Mucosa of stomach (tissue), 1 donor: ENCODE measurements around the gene RRP1.
"Not testable (repeated sequence)": the region's sequence is repeated elsewhere in the genome, so short reads cannot be mapped to it uniquely, and the experiment has no call there.

Source experiments
- H3K27me3 ChIP-seq: one replicate; pipeline ENCODE4 v1.7.0; 2013; ENCODE audit warnings: mild to moderate bottlenecking, low read length; ENCODE audit not compliant: control insufficient read depth, insufficient read depth
- H3K36me3 ChIP-seq: one replicate; pipeline ENCODE4 v1.7.0; 2013; ENCODE audit warnings: low read length; ENCODE audit not compliant: control insufficient read depth, insufficient read depth
- H3K4me1 ChIP-seq: one replicate; pipeline ENCODE4 v1.7.0; 2013; ENCODE audit warnings: mild to moderate bottlenecking, low read length; ENCODE audit not compliant: control insufficient read depth, insufficient read depth
- H3K4me3 ChIP-seq: one replicate; pipeline ENCODE4 v1.7.0; 2013; ENCODE audit warnings: low read length
- H3K9ac ChIP-seq: one replicate; pipeline ENCODE4 v1.7.0; 2013; ENCODE audit warnings: mild to moderate bottlenecking, low read length, moderate library complexity
- H3K9me3 ChIP-seq: one replicate; pipeline ENCODE4 v1.7.0; 2013; ENCODE audit warnings: mild to moderate bottlenecking, low read length, moderate library complexity; ENCODE audit not compliant: control insufficient read depth
- donor health status: Pancreatic carcinoma.

The RRP1 gene

DNA sequence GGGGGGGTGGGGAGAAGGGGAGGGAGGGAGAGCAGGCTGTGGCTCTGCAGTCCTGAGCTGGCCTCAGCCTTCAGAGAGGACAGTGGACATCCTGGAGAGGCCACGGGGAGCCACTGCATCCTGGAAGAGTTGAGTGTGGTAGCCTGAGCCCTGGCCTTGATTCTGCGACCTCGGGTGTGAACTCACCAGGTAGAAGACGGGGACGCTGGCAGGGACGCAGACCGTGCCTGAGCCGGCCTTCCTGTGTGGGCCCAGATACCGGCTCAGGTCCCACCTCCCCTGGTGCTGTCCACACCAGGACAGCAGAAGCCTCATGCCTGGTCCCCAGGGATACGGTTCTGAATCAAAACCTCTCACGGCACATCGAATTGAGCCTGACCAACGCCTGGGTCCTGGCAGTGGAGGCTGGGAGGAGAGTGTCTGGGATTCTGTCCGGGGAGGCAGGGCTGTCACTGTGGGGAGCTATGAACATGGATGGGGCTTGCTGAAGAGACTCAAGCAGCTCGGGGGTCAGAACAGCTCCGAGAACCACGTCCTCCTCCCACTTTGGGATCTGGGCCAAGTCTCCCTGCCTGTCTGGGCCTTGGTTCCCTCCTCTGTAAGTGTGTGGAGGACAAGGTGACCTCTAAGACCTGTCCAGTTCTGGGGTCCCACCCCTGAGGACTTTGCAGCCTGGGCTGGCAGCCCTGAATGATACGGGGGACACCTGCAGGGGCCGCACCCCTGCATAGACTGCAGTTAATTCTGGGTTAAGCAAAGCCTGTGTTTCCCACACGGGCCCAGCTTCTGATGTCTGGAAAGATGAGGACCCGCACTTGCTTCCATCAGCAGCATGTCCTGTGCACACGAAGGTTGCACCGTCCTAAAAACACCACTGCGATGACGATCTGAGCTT is 30.4 kb downstream of the RRP1 start:
- Histone ChIP-seq H3K4me1 (peaks cover 8% of the 10 kb centered on the region), H3K27me3 (no peaks in the 10 kb centered on the region), H3K36me3 (no peaks in the 10 kb centered on the region), H3K9me3 (peaks cover 6% of the 10 kb centered on the region), H3K9ac (no peak overlapping the region), H3K4me3 (no peak overlapping the region)

DNA sequence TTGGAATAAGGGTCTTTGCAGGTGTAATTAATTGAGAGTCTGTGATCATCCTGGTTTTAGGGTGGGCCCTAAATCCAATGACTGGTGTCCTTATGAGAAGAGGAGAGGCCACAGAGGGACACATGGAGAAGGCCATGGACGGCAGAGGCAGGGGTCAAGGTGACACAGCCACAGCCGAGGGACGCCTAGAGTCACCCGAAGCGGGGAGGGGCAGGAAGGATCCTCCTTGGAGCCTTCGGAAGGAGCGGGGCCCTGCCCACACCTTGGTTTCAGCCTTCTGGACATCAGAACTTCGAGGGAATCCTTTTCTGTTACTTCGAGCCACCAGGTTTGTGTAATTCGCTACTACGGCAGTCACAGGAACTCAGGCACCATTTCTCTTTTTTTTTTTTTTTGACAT is 31.1 kb downstream of the RRP1 start:
- Histone ChIP-seq H3K36me3 (no peaks in the 10 kb centered on the region), H3K9me3 (peaks cover 6% of the 10 kb centered on the region), H3K27me3 (no peaks in the 10 kb centered on the region), H3K4me1 (peaks cover 10% of the 10 kb centered on the region), H3K9ac (no peak overlapping the region), H3K4me3 (no peak overlapping the region)

DNA sequence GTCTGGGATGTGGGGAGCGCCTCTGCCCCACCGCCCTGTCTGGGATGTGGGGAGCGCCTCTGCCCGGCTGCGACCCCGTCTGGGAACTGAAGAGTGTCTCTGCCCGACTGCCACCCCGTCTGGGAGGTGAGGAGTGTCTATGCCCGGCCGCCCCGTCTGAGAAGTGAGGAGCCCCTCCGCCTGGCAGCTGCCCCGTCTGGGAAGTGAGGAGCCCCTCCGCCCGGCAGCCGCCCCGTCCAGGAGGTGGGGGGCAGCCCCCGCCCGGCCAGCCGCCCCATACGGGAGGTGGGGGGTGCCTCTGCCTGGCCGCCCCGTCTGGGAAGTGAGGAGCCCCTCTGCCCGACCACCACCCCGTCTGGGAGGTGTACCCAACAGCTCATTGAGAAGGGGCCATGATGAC is 32.8 kb downstream of the RRP1 start:
- H3K9me3 ChIP-seq, H3K9ac ChIP-seq, H3K4me3 ChIP-seq, H3K36me3 ChIP-seq: not testable (repeated sequence)
- Histone ChIP-seq H3K27me3 (peaks cover 14% of the 10 kb centered on the region), H3K4me1 (peaks cover 16% of the 10 kb centered on the region)

DNA sequence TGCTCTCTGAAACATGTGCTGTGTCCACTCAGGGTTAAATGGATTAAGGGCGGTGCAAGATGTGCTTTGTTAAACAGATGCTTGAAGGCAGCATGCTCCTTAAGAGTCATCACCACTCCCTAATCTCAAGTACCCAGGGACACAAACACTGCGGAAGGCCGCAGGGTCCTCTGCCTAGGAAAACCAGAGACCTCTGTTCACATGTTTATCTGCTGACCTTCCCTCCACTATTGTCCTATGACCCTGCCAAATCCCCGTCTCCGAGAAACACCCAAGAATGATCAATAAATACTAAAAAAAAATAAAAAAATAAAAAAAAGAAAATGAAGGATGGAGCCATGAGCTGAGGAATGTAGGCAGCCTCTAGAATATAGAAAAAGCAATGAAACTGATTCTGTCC is 33.4 kb downstream of the RRP1 start:
- not testable (repeated sequence) for H3K36me3 ChIP-seq, H3K9me3 ChIP-seq, H3K9ac ChIP-seq, H3K4me3 ChIP-seq
- Histone ChIP-seq H3K27me3 (peaks cover 20% of the 10 kb centered on the region), H3K4me1 (peaks cover 16% of the 10 kb centered on the region)

DNA sequence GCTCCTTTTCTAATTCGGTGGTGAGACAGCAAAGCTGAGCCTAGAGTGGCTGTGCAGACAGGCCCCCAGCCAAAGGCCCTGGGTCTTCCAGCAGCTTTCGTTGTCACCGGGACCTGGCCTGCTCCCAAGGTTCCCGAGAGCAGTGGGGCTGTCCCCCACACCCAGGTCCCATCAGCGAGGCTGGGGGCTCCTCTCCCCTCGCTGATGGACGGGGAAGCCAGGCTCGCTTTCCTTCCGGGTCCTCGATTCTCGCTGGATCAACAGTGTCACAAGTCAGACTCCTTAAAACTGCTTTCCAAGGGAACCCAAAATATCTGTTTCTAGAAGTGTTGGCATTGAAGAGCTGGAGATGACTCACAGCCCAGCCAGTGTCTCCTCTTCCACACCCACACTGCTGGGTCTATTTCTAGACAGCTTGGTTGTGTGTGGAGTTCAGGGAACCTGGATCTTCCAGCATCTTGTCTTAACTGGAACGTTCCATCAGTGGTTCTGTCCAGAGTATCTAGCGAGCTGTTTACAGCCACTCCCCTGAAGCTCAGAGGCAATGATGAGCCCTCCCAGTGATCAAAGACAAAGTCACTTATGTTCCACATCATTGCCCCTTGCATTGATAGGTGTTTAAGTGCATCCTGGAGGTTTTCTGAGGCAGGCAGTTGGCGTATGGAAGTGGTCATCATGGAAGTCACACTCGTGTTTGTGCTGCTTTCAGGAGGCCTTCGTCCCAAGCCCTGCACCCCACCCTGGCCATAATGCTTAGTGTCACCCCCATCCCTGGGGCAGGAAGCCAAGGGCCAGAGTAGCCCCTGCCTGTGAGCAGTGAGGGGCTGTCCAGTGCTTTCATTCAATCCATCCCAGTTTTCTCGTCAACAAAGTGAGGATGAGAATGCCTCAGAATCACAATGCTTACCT is 35.2 kb downstream of the RRP1 start:
- no peak overlapping the region for H3K9ac ChIP-seq
- H3K4me1 ChIP-seq, result peaks cover 16% of the 10 kb centered on the region
- no peaks in the 10 kb centered on the region for H3K9me3 ChIP-seq
- H3K4me3 ChIP-seq, result no peak overlapping the region
- peaks cover 20% of the 10 kb centered on the region for H3K27me3 ChIP-seq
- no peaks in the 10 kb centered on the region for H3K36me3 ChIP-seq

DNA sequence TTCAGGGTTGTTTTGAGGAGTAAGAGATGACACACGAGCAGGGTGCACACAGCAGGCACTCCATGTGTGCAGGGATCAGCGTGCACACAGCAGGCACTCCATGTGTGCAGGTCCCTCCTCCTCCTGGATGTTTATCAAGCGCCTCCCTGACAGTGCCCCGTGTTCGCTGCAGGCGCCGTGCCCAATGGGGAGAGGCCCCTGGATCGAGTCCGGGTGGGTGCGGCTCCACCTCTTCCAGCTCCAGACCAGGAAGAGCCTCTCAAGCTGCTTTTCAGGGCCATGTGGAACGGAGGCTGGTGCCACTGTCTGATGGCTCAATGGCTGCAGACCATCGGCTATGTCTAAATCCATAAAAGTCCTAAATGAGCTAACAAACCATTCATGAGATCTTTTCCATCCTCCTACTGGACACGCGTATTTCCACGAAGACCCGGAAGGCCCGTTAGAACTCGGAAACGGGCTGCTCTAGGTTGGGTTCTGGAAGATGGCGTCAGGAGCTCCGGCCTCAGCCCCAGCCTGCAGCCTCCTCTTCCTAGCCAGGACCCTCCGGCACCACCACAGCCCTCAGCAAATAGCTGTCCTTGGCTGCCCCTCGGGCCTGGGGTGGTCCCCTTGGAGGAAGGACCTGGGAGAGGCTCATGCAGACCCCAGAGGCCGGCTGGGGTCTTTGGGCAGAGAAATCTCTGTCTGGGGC is 36.0 kb downstream of the RRP1 start:
- no peaks in the 10 kb centered on the region for H3K36me3 ChIP-seq
- peaks cover 16% of the 10 kb centered on the region for H3K4me1 ChIP-seq
- H3K4me3 ChIP-seq, result no peak overlapping the region
- peaks cover 20% of the 10 kb centered on the region for H3K27me3 ChIP-seq
- H3K9ac ChIP-seq, result no peak overlapping the region
- H3K9me3 ChIP-seq, result no peaks in the 10 kb centered on the region

DNA sequence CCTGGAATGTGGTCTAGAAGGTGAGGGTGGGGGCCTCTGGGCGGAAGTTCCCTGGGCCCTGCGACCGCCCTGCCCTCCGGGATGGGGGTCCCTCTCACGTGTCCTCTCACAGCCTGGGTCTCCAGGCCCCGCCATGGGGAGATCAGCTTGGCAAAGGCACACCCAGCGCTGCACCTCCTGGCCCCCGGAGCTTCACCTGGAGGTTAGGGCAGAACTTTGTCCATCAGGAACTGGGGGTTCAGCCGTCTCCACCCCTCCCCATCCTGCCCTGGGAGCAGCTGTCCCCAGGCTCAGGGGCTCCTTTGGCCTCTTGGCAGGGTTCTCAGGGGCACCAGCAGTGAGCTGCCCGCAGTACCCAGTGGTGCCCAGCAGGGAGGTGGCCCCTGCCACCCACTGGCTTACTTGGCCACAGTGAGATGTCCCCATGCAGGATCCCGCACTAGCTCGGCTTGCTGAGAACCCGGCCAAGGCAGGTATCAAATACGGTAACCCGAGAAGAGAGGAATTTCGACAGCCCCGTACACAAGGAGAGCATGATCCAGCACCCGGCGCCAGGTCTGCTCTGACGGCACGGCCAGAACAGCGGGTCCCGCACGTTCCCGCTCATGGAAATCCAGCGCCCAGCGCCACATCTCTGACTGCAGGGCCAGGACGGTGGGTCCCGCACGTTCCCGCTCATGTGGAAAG is 36.7 kb downstream of the RRP1 start:
- no peak overlapping the region for H3K4me3 ChIP-seq
- peaks cover 20% of the 10 kb centered on the region for H3K27me3 ChIP-seq
- no peak overlapping the region for H3K9ac ChIP-seq
- H3K4me1 ChIP-seq, result peaks cover 16% of the 10 kb centered on the region
- H3K9me3 ChIP-seq, result no peaks in the 10 kb centered on the region
- no peaks in the 10 kb centered on the region for H3K36me3 ChIP-seq

DNA sequence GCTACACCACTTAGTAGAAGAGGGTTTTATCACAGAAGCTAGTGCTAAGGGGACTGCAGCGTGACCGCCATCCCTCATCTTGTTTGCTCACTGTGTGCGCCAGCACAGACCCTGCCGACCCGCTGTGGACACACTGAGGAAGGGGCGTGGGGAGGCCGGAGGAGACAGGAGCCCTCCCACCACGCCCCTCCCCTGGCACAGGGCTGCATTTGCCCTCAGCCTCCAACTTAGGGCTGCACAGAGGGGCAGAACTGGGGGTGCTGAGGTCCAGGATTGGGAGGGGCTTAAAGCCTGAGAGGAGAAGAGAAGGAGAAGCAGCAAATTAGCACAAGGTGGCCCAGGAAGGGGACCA is 37.2 kb downstream of the RRP1 start:
- Histone ChIP-seq H3K9me3 (no peaks in the 10 kb centered on the region), H3K9ac (no peak overlapping the region), H3K4me3 (no peak overlapping the region), H3K4me1 (peaks cover 16% of the 10 kb centered on the region), H3K27me3 (peaks cover 20% of the 10 kb centered on the region), H3K36me3 (no peaks in the 10 kb centered on the region)

DNA sequence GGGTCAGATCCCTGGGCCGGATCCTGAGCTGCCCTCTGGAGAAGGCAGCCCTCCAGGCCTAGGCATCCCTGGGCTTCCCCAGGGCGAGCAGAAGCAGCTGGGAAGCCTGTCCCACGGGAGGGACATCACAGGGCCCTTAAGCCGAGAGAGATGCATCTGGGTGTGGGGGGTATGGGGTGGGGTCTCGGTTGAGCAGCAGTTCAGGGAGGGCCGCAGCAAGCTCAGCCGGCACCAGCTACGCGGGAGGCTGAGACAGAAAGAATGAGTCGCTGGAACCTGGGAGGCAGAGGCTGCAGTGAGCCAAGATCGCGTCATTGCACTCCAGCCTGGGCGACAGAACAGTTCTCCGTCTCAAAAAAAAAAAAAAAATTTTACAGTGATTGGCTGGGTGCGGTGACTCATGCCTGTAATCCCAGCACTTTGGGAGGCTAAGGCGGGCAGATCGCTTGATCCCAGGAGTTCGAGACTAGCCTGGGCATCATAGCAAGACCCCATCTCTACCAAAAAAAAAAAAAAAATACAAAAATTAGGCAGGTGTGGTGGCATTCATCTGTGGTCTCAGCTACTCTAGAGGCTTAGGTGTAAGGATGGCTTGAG is 37.7 kb downstream of the RRP1 start:
- Histone ChIP-seq H3K9ac (no peak overlapping the region), H3K9me3 (no peaks in the 10 kb centered on the region), H3K4me3 (no peak overlapping the region), H3K4me1 (peaks cover 16% of the 10 kb centered on the region), H3K36me3 (no peaks in the 10 kb centered on the region), H3K27me3 (peaks cover 20% of the 10 kb centered on the region)

DNA sequence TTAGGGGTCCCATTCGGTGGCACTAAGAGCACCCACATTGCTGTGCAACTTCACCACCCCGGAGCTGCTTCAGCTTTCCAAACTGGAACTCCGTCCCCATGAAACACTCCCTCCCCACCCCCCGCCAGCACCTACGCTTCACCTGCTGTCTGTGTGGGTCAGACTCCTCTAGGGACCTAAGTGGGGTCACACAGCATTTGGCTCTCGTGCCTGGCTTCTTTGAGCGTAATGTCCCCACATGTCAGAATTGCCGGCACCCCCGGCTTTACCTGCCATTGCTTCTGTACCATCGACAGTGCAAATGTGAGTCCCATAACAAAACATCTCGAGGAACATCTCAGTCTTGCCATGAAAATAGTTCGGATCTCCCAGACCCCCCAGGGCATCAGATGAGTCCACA is 39.8 kb downstream of the RRP1 start:
- Histone ChIP-seq H3K4me3 (no peak overlapping the region), H3K36me3 (no peaks in the 10 kb centered on the region), H3K4me1 (peaks cover 16% of the 10 kb centered on the region), H3K9ac (no peak overlapping the region), H3K9me3 (no peaks in the 10 kb centered on the region), H3K27me3 (peaks cover 27% of the 10 kb centered on the region)

DNA sequence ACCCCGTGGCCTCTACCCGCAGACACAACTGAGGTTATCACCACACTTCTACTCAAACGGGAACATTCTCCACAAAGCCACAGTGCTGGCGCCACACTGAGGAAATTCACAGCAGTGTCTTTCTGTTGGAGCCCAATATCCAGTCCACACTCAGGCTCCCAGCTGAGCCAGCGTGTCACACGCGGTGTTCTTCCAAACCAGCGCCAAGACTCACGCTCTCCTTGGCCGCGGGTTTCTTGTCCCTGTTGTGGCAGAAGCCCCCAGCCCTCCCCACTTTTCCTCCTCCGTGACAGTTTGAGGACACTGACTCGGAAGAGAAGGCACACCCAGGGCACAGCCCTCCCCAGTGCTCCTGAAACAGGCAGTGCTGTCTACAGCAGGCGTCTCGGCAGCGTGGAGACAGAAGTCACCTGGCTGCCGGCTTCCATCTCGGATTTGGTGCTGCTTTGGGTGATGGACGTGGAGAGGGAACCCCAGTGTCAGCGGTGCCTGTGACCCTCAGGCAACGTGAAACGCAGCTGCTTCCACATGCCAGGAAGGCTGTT is 40.3 kb downstream of the RRP1 start:
- Histone ChIP-seq H3K9me3 (no peaks in the 10 kb centered on the region), H3K4me3 (no peak overlapping the region), H3K36me3 (no peaks in the 10 kb centered on the region), H3K4me1 (peaks cover 16% of the 10 kb centered on the region), H3K9ac (no peak overlapping the region), H3K27me3 (peaks cover 27% of the 10 kb centered on the region)
